ENCODE results near the gene NPAS1. TPM values are rescaled to one million over a fixed set of nuclear protein-coding genes. Genes with fewer than 3 reads are reported as not detected.

NPAS1 gene
- total and polyA plus RNA-seq, 2 of the 8 experiments (the other 6 are each of a cell fraction or from before 2014, with no cell fraction given): 9.9 to 13.9 TPM

DNA sequence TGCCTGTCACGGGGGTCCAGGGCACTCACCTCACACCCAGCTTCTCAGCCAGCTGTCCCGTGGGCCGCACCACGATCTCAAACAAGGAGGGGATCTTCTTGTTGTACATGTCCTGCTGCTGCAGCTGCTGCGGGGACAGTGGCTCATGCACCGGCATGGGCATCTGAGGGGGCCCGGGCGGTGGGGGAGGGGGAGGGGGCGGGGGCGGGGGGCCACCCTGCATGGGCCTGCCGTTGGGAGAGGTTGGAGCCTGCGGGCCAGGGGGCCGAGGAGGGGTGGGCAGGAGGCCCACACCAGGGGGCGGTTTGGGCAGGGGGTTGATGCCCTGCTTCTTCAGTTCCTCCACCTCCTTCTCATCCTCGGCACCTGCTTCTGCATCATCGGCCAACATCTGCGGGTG, 52.7 kb downstream of the NPAS1 start:
- H3K27me3 ChIP-seq (replicated peaks in 1 of 4; ENCODE audit: control insufficient read depth in 3 of 4, extremely low read depth in 1 of 4, insufficient read depth in 3 of 4, low read length in 3 of 4): no peaks in the 10 kb centered on the region
- no peak overlapping the region for H2BK20ac ChIP-seq (ENCODE audit: low read length)
- H4K91ac ChIP-seq (replicated peaks; ENCODE audit: insufficient read length, low read length): no peak overlapping the region
- H2BK12ac ChIP-seq (ENCODE audit: low read depth, low read length): no peak overlapping the region
- no peak overlapping the region for H2AK5ac ChIP-seq (ENCODE audit: low read depth, low read length)
- DNase-seq (ENCODE audit: low read depth in 1 of 2, low spot score in 2 of 2): no peak
- H3K9me3 ChIP-seq (ENCODE audit: insufficient read depth in 2 of 2, low read depth in 1 of 2, low read length in 1 of 2): no peaks in the 10 kb centered on the region
- no peak overlapping the region for H3K4me2 ChIP-seq (ENCODE audit: insufficient read depth in 1 of 2, low read depth in 2 of 2, low read length in 2 of 2)
- H3K27ac ChIP-seq (ENCODE audit: low read depth, low read length): no peak overlapping the region
- H3K79me2 ChIP-seq (ENCODE audit: control insufficient read depth in 1 of 2, insufficient read depth in 2 of 2, low read length in 2 of 2): peaks cover 0 to 13% of the 10 kb centered on the region in 2 experiments; a peak in 2 of 4 replicates
- H3K23me2 ChIP-seq (ENCODE audit: low read depth, low read length): no peaks in the 10 kb centered on the region
- no peak overlapping the region for H3K4me3 ChIP-seq (ENCODE audit: extremely low read depth in 1 of 4, insufficient read depth in 2 of 4, low read depth in 3 of 4, low read length in 4 of 4)
- H4K5ac ChIP-seq (ENCODE audit: insufficient read length, low read depth, low read length): no peak overlapping the region
- H3K56ac ChIP-seq (replicated peaks; ENCODE audit: insufficient read length, low read depth, low read length): no peak overlapping the region
- no peak overlapping the region for H4K8ac ChIP-seq (ENCODE audit: extremely low read depth, insufficient read depth, low read length)
- peaks cover 9 to 31% of the 10 kb centered on the region in 2 experiments for H4K20me1 ChIP-seq (replicated peaks in 1 of 2; ENCODE audit: control insufficient read depth in 1 of 2, insufficient read depth in 2 of 2, low read length in 2 of 2)
- H3K14ac ChIP-seq (ENCODE audit: insufficient read length): no peak overlapping the region
- H3K4ac ChIP-seq (replicated peaks; ENCODE audit: insufficient read length, low read depth, low read length): no peak overlapping the region
- no peak for FAIRE-seq
- no peak overlapping the region for H3K9ac ChIP-seq (replicated peaks in 1 of 4; ENCODE audit: extremely low read depth in 1 of 4, low read depth in 3 of 4, low read length in 3 of 4)
- ChIA-PET CTCF (ENCODE audit: partially characterized antibody) (interaction anchor here (0.9 to 2.5 kb wide), 6 partner anchors 10 to 60 kb away, joined by 3 to 15 read pairs (median 4); no protein-coding TSS in a partner anchor), POLR2A (ENCODE audit: partially characterized antibody) (interaction anchor here (0.9 to 2.3 kb wide), 5 partner anchors 9 to 40 kb away, joined by 3 to 10 read pairs (median 4); partner anchors contain the start of gene ZC3H4)
- no peak overlapping the region for H3K18ac ChIP-seq (ENCODE audit: extremely low read depth, low read length)
- no peak overlapping the region for H2AFZ ChIP-seq (ENCODE audit: low read length)
- H3K23ac ChIP-seq (ENCODE audit: insufficient read length): no peak overlapping the region
- peaks cover 20 to 60% (median 47%) of the 10 kb centered on the region in 4 experiments; a peak in 7 of 8 replicates for H3K36me3 ChIP-seq (ENCODE audit: control insufficient read depth in 2 of 4, insufficient read depth in 4 of 4, low read length in 3 of 4)
- H3K79me1 ChIP-seq (ENCODE audit: low read depth, low read length): peaks cover 6% of the 10 kb centered on the region
- no peak overlapping the region for H2BK5ac ChIP-seq (ENCODE audit: low read depth, low read length)
- H2BK15ac ChIP-seq (ENCODE audit: low read length): no peak overlapping the region
- TF ChIP-seq RNF2 (IDR thresholded peaks at IDR 0.05; ENCODE audit: borderline replicate concordance, low read depth, low read length, missing control alignments, poor library complexity, severe bottlenecking) (no peak), CBX5 (IDR thresholded peaks at IDR 0.05; ENCODE audit: low read depth, low read length) (no peak), BRCA1 (IDR thresholded peaks at IDR 0.05; ENCODE audit: low read depth, low read length) (no peak), CEBPB (IDR thresholded peaks at IDR 0.05; ENCODE audit: low read depth, low read length) (no peak)
- H2BK120ac ChIP-seq (replicated peaks; ENCODE audit: low read depth, low read length): no peak overlapping the region
- WGBS, 2 experiments (ENCODE audit: extremely low coverage in 1 of 2, insufficient coverage in 1 of 2, insufficient read length in 1 of 2, insufficient replicate concordance in 2 of 2, low coverage in 1 of 2, low lambda C conversion rate in 2 of 2, missing lambda C conversion rate in 1 of 2): 95% methylated on average over 8 of the region's 17 CpGs; no CpG with 5 or more reads in 1 of the 2 experiments
- no peaks in the 10 kb centered on the region for H3K4me1 ChIP-seq (replicated peaks in 1 of 4; ENCODE audit: control insufficient read depth in 3 of 4, insufficient read depth in 4 of 4, low read length in 3 of 4)
